HUES64 (cell line): ENCODE measurements around the gene UCN3.
"Not testable (repeated sequence)": the region's sequence is repeated elsewhere in the genome, so short reads cannot be mapped to it uniquely, and the experiment has no call there.

Source experiments
- H3K27ac ChIP-seq: 2 replicates; pipeline ENCODE4 v1.7.0; 2013; ENCODE audit warnings: low read depth, low read length, inconsistent platforms
- H3K27me3 ChIP-seq: 2 replicates; pipeline ENCODE4 v1.6.1; 2013; ENCODE audit warnings: mild to moderate bottlenecking, low read length; ENCODE audit not compliant: insufficient read depth
- H3K36me3 ChIP-seq: 2 replicates; pipeline ENCODE4 v1.6.1; 2013; ENCODE audit warnings: mild to moderate bottlenecking, low read length; ENCODE audit not compliant: insufficient read depth
- H3K4me1 ChIP-seq: 2 replicates; pipeline ENCODE4 v1.6.1; 2013; ENCODE audit warnings: mild to moderate bottlenecking, low read length, moderate library complexity; ENCODE audit not compliant: insufficient read depth
- H3K4me3 ChIP-seq: 2 replicates; pipeline ENCODE4 v1.5.1; 2013; ENCODE audit warnings: mild to moderate bottlenecking, low read length, moderate library complexity
- H3K9ac ChIP-seq: 2 replicates; pipeline ENCODE4 v1.6.1; 2013; ENCODE audit warnings: mild to moderate bottlenecking, low read depth, low read length
- H3K9me3 ChIP-seq: 2 replicates; pipeline ENCODE4 v1.6.1; 2013; ENCODE audit warnings: low read depth, low read length; ENCODE audit not compliant: insufficient read depth
- WGBS: fragments of 150-250, 120-280 bp; methylation state at CpG from one replicate; pipeline ENCODE4 v1.1.7; 2013; ENCODE audit warnings: missing lambda C conversion rate; 5-methylcytosine and 5-hydroxymethylcytosine counted together

Gene UCN3

GRCh38 chr10:5369362-5370158 is 4.8 kb downstream of the UCN3 start:
- peaks cover 11% of the 10 kb centered on the region for H3K9me3 ChIP-seq
- WGBS = 90% methylated on average over 15 of the region's 16 CpGs
- H3K9ac ChIP-seq = no peak overlapping the region

GRCh38 chr10:5370493-5371352 is 6.0 kb downstream of the UCN3 start:
- Histone ChIP-seq H3K4me3 (no peak overlapping the region), H3K27ac (no peak overlapping the region), H3K4me1 (no peaks in the 10 kb centered on the region), H3K9ac (no peak overlapping the region), H3K9me3 (peaks cover 11% of the 10 kb centered on the region), H3K27me3 (no peaks in the 10 kb centered on the region), H3K36me3 (no peaks in the 10 kb centered on the region)
- WGBS = 88% methylated on average over 28 of the region's 28 CpGs

More at GRCh38 chr10:5369362-5370158, 4.8 kb downstream of the UCN3 start:
- H3K4me3 ChIP-seq = no peak overlapping the region
- no peak overlapping the region for H3K27ac ChIP-seq
- no peaks in the 10 kb centered on the region for H3K4me1 ChIP-seq
- no peaks in the 10 kb centered on the region for H3K27me3 ChIP-seq
- H3K36me3 ChIP-seq = no peaks in the 10 kb centered on the region

GRCh38 chr10:5373307-5373706 is 8.5 kb downstream of the UCN3 start:
- H3K27ac ChIP-seq = no peak overlapping the region
- 89% methylated on average over 4 of the region's 4 CpGs for WGBS
- peaks cover 11% of the 10 kb centered on the region for H3K9me3 ChIP-seq
- H3K4me3 ChIP-seq = no peak overlapping the region
- H3K36me3 ChIP-seq = no peaks in the 10 kb centered on the region
- H3K27me3 ChIP-seq = no peaks in the 10 kb centered on the region
- H3K9ac ChIP-seq = no peak overlapping the region
- H3K4me1 ChIP-seq = no peaks in the 10 kb centered on the region

GRCh38 chr10:5373891-5374611 is 9.3 kb downstream of the UCN3 start:
- H3K27me3 ChIP-seq = no peaks in the 10 kb centered on the region
- WGBS = 91% methylated on average over 16 of the region's 22 CpGs
- H3K9me3 ChIP-seq = peaks cover 11% of the 10 kb centered on the region
- no peaks in the 10 kb centered on the region for H3K36me3 ChIP-seq
- H3K4me3 ChIP-seq = no peak overlapping the region
- no peak overlapping the region for H3K9ac ChIP-seq
- H3K4me1 ChIP-seq = no peaks in the 10 kb centered on the region
- no peak overlapping the region for H3K27ac ChIP-seq

GRCh38 chr10:5376450-5376849 is 11.7 kb downstream of the UCN3 start:
- Histone ChIP-seq H3K4me1 (no peaks in the 10 kb centered on the region), H3K9ac (no peak overlapping the region), H3K27me3 (no peaks in the 10 kb centered on the region), H3K4me3 (no peak overlapping the region), H3K9me3 (no peaks in the 10 kb centered on the region), H3K36me3 (no peaks in the 10 kb centered on the region), H3K27ac (no peak overlapping the region)
- 74% methylated on average over 4 of the region's 4 CpGs for WGBS

- not testable (repeated sequence) for H3K4me3 ChIP-seq, H3K9ac ChIP-seq, H3K27ac ChIP-seq, H3K4me1 ChIP-seq, H3K27me3 ChIP-seq, H3K9me3 ChIP-seq, H3K36me3 ChIP-seq
- 95% methylated on average over 5 of the region's 5 CpGs for WGBS
These were observed 14.4 kb downstream of the UCN3 start for GRCh38 chr10:5379202-5379601.

- H3K36me3 ChIP-seq, H3K9me3 ChIP-seq, H3K9ac ChIP-seq, H3K27ac ChIP-seq, H3K27me3 ChIP-seq, H3K4me1 ChIP-seq, H3K4me3 ChIP-seq: not testable (repeated sequence)
- 94% methylated on average over 12 of the region's 12 CpGs for WGBS
These were observed 15.6 kb downstream of the UCN3 start for GRCh38 chr10:5380395-5380794.

GRCh38 chr10:5381187-5381586 is 16.4 kb downstream of the UCN3 start:
- Histone ChIP-seq H3K4me1 (peaks cover 3% of the 10 kb centered on the region; the same call in 1 of the 2 replicates), H3K27ac (no peak overlapping the region), H3K9me3 (no peaks in the 10 kb centered on the region), H3K4me3 (no peak overlapping the region), H3K27me3 (no peaks in the 10 kb centered on the region), H3K36me3 (no peaks in the 10 kb centered on the region), H3K9ac (no peak overlapping the region)
- 87% methylated on average over 2 of the region's 2 CpGs for WGBS

- WGBS = 71% methylated on average over 2 of the region's 2 CpGs
- H3K4me1 ChIP-seq = peaks cover 3% of the 10 kb centered on the region; the same call in 1 of the 2 replicates
- no peak overlapping the region for H3K4me3 ChIP-seq
- no peaks in the 10 kb centered on the region for H3K36me3 ChIP-seq
- H3K9ac ChIP-seq = no peak overlapping the region
- H3K9me3 ChIP-seq = peaks cover 16% of the 10 kb centered on the region
- H3K27ac ChIP-seq = no peak overlapping the region; the same call in 1 of the 2 replicates
- H3K27me3 ChIP-seq = no peaks in the 10 kb centered on the region
These were observed 20.5 kb downstream of the UCN3 start for GRCh38 chr10:5385224-5385623.

- WGBS = 93% methylated on average over 5 of the region's 5 CpGs
- H3K9ac ChIP-seq = no peak overlapping the region
These were observed 22.4 kb downstream of the UCN3 start for GRCh38 chr10:5387169-5387568.

More at GRCh38 chr10:5387169-5387568, 22.4 kb downstream of the UCN3 start:
- Histone ChIP-seq H3K27ac (no peak overlapping the region), H3K4me1 (peaks cover 3% of the 10 kb centered on the region; the same call in 1 of the 2 replicates), H3K4me3 (no peak overlapping the region), H3K36me3 (0 out of 2 replicates have a peak, but pooled peaks cover 2% of the 10 kb centered on the region), H3K27me3 (no peaks in the 10 kb centered on the region), H3K9me3 (peaks cover 35% of the 10 kb centered on the region)
